ENCODE results near the gene NANOS2. TPM values are rescaled to one million over a fixed set of nuclear protein-coding genes. Genes with fewer than 3 reads are reported as not detected.

NANOS2 gene
- total and polyA plus RNA-seq, 2 of the 13 experiments (the other 11 are each of a cell fraction or from before 2014, with no cell fraction given): not detected

GRCh38 chr19:45958320-45958719 is 43.7 kb upstream of the NANOS2 start (continued):
- TF ChIP-seq TIGD3 (CRISPR knock-in tag; IDR thresholded peaks at IDR 0.05; ENCODE audit: borderline replicate concordance) (no peak), SOX6 (IDR thresholded peaks at IDR 0.05) (no peak), SOX6 (CRISPR knock-in tag; IDR thresholded peaks at IDR 0.05) (no peak), SALL1 (CRISPR knock-in tag; IDR thresholded peaks at IDR 0.05) (no peak), FOSL1 (CRISPR knock-in tag; IDR thresholded peaks at IDR 0.05; ENCODE audit: borderline replicate concordance) (no peak)

- BruUV-seq (replicated peaks): no TSS peak
- H3K36me3 ChIP-seq (replicated peaks in 1 of 2; ENCODE audit: control insufficient read depth in 1 of 2, insufficient read depth in 2 of 2, low read length in 2 of 2): no peaks in the 10 kb centered on the region
- H3K9me3 ChIP-seq (ENCODE audit: low read length): no peaks in the 10 kb centered on the region
- no peaks in the 10 kb centered on the region for H3K4me1 ChIP-seq (ENCODE audit: insufficient read depth, low read length)
- ATAC-seq (no peak), FAIRE-seq (no peak), DNase-seq (ENCODE audit: low spot score) (peak; percentile 38)
- no peaks in the 10 kb centered on the region for H4K20me1 ChIP-seq (ENCODE audit: insufficient read depth, low read length)
- WGBS (ENCODE audit: low lambda C conversion rate): 16% methylated on average over 11 of the region's 13 CpGs
- in situ Hi-C loops (cut with HindIII; ENCODE audit: extremely low pct_ligation_motif_present, low pct_unique_long_range_greater_than_20kb): no loop called here
- CTCF ChIA-PET (ENCODE audit: low intra/inter-chr PET ratio, low total read pairs): no interaction called here
- peaks cover 3 to 22% of the 10 kb centered on the region in 2 experiments; a peak in 2 of 5 replicates for H3K27me3 ChIP-seq (ENCODE audit: control insufficient read depth in 1 of 2, insufficient read depth in 2 of 2, low read length in 2 of 2)
- H3K27ac ChIP-seq (ENCODE audit: extremely low read length, insufficient read depth, low read length): no peak overlapping the region
- no peak overlapping the region for H2AFZ ChIP-seq (ENCODE audit: low read length)
- intact Hi-C loops (cut with micrococcal nuclease; ENCODE audit: unreplicated experiment): loop anchor here (2.0 kb wide), 1 partner anchor 81 kb away; no protein-coding TSS in a partner anchor
- TF ChIP-seq CERS6 (CRISPR knock-in tag; IDR thresholded peaks at IDR 0.05): no peak
- no peak for TF ChIP-seq ZNF766 (CRISPR knock-in tag; IDR thresholded peaks at IDR 0.05; ENCODE audit: borderline replicate concordance)
- TF ChIP-seq ZNF576 (CRISPR knock-in tag; IDR thresholded peaks at IDR 0.05): no peak
- POLR2A ChIA-PET: interaction anchor here (0.6 kb wide), 1 partner anchor 201 kb away, joined by 4 read pairs; no protein-coding TSS in a partner anchor
- no peak overlapping the region for H3K9ac ChIP-seq (ENCODE audit: insufficient read depth, low read depth, low read length)
- no peaks in the 10 kb centered on the region for H3K79me2 ChIP-seq (ENCODE audit: insufficient read depth, low read length)
- no peak overlapping the region for H3K4me3 ChIP-seq (replicated peaks in 1 of 3; ENCODE audit: insufficient read depth in 1 of 3, low read depth in 2 of 3, low read length in 3 of 3)
- no peak overlapping the region for H3K4me2 ChIP-seq (ENCODE audit: low read depth, low read length)
Observed at GRCh38 chr19:45955905-45956608, 41.5 kb upstream of the NANOS2 start.

Data from HepG2 (cell line).